Erythroblast (primary cell): ENCODE results near the gene TRMO.

Source experiments
- GATA1 ChIP-seq: IDR thresholded peaks from 2 replicates; pipeline ENCODE4 v1.6.1; 2011; ENCODE audit warnings: low read depth, mild to moderate bottlenecking, control low read depth, low read length, moderate library complexity
- POLR2A ChIP-seq: IDR thresholded peaks from 2 replicates; pipeline ENCODE4 v1.6.1; 2011; ENCODE audit warnings: mild to moderate bottlenecking, low read length

DNA sequence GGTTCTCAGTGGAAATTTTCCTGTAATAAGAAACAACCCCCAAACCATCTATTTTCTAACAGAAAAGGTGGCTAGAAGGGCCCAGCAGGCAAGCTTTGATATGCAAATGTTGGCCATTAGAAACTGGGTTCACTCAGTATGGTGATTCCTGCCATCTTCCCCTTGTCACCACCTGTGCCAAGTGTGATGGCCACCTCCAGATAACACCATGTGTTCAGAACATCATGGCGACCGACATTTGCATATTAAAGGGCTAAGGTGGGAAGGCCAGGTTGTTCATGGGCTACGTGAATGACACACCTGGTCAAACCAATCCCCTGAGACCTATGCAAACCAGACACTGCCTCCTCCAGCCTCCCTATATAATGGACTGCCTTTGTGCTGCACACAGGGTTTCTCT lies 48.9 kb downstream of the TRMO start:
- no peak for TF ChIP-seq POLR2A
- no peak for TF ChIP-seq GATA1
